Retinal pigment epithelial cell (primary cell): ENCODE results near the gene PIP4P1.

Experiments
- DNase-seq: peaks from one replicate; pipeline ENCODE4 v3.0.0-alpha.2; 2010; ENCODE audit warnings: low read depth
- H3K4me3 ChIP-seq: 2 replicates; pipeline ENCODE4 v1.5.1; 2011; ENCODE audit warnings: mild to moderate bottlenecking, low read length, control low read depth, moderate library complexity
- CTCF ChIP-seq: conservative IDR thresholded peaks from 2 replicates; pipeline ENCODE4 v1.5.1; 2011; ENCODE audit warnings: low read depth, low read length, control low read depth, inconsistent platforms

PIP4P1 gene

GRCh38 chr14:20434701-20435581 lies 26.3 kb downstream of the PIP4P1 start:
- peak overlapping the region; percentile 31 for H3K4me3 ChIP-seq

GRCh38 chr14:20429801-20430669 lies 31.2 kb downstream of the PIP4P1 start:
- no peak for DNase-seq
- no peak overlapping the region for H3K4me3 ChIP-seq
- TF ChIP-seq CTCF, result no peak

More at GRCh38 chr14:20434701-20435581, 26.3 kb downstream of the PIP4P1 start:
- DNase-seq, result no peak
- TF ChIP-seq CTCF, result no peak

- no peak for TF ChIP-seq CTCF
- no peak for DNase-seq
- no peak overlapping the region for H3K4me3 ChIP-seq
These were observed 32.4 kb downstream of the PIP4P1 start for GRCh38 chr14:20428802-20429201.

- H3K4me3 ChIP-seq, result no peak overlapping the region
- no peak for TF ChIP-seq CTCF
- DNase-seq, result no peak
These were observed 33.2 kb downstream of the PIP4P1 start for GRCh38 chr14:20428010-20428365.

- H3K4me3 ChIP-seq, result no peak overlapping the region
- no peak for TF ChIP-seq CTCF
- no peak for DNase-seq
These were observed 33.8 kb downstream of the PIP4P1 start for GRCh38 chr14:20427231-20428009.

- H3K4me3 ChIP-seq, result no peak overlapping the region
- no peak for TF ChIP-seq CTCF
- no peak for DNase-seq
These were observed 36.4 kb downstream of the PIP4P1 start for GRCh38 chr14:20424851-20425250.
